HG03342 (cell line): ENCODE results near the gene PRKCQ.
"Not testable (repeated sequence)": the region's sequence is repeated elsewhere in the genome, so short reads cannot be mapped to it uniquely, and the experiment has no call there.

Experiments used
- ATAC-seq: cut with Tn5 transposase; IDR thresholded peaks from one replicate; pipeline ENCODE4 v1.9.1; 2021; ENCODE audit warnings: mild to moderate bottlenecking, moderate library complexity; ENCODE audit not compliant: unreplicated experiment

The PRKCQ gene

DNA sequence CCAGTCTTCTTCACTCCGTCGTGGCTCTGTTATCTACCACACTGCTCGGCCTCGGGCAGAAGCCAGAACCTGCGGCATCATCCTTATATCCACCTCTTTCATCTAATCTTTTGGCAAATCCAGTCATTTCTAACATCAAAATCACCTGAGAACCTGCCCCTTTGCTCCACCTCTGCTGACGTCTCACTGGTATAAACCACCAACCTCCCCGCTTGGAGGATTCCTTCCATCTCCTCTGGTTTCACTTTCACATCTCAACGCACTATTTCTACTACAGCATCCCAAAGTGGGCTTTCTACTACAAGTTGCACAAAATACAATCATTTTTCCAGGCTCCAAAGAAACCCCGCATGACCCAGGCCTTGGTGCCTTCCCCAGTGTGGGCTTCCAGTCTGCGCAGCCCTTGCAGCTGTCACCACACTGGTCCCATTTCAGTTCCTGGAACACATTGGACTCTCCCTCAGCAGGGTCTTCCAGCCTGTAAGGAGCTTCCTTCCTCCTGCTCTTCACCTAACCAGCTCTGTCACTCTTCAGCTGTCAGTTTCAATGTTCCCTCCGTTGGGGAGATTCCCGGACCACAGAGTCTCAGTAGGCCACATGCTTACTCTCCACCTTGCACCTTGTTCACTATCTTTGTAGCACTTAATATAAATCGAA lies 85.0 kb downstream of the PRKCQ start:
- no peak for ATAC-seq

DNA sequence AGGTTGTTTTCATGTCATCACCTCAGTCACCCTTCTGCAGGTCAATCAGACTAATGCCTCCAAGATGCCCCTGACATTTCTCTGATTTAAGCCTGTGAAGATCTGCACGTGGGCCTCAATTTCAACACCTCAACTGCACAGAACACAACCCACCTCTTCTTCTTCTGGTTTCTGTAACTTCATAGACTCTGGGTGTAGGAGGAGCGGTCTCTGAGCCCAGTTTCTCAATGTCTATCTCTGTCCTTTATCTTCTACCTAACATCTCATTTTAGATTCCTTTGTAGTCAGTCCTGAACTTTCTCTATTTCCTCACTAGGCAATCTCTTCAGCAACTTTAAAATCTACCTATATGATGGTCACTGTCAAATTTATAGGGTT lies 85.6 kb downstream of the PRKCQ start:
- ATAC-seq, result no peak

DNA sequence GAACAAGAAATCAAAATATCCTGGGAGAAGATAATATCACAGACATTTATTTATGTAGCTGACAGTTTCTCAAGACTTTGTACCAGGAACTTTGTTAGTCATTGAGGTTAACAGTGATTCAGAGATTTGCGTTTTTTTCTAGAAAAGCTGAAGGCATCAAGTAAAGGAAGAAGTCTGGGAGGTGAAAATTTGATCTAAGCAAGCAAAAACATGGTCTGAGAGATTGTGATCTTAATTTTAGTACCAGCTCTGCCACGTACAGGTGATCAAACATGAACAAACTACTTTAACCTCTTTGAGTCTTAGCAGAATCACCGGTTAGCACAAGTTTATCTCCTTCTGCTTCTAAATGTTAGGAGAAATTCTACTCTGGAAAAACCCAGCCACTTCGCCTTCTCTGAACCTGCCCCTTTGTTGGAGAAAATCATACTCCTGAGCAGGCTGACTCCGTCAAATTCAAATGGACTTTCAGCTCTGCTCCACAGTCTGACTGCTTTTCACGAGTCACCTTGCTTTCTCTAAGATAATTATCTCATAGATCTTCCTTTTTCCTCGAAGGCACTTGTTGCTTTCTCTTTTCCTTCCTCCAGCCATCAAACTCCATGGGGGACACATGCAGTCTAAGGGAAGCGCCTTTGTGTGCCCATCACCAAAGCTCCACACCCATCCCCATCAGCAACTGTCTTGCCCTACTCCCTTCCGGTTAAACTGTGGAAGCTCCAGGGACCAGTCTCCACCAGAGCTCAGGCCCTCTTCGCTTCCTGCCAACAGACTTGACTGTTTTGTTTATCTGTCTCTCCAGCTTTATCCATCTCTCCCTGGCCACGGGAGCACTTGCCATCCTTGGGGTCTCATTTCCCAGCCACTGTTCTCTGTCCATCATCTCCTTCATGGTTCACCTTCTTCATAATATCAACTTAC lies 86.3 kb downstream of the PRKCQ start:
- no peak for ATAC-seq

DNA sequence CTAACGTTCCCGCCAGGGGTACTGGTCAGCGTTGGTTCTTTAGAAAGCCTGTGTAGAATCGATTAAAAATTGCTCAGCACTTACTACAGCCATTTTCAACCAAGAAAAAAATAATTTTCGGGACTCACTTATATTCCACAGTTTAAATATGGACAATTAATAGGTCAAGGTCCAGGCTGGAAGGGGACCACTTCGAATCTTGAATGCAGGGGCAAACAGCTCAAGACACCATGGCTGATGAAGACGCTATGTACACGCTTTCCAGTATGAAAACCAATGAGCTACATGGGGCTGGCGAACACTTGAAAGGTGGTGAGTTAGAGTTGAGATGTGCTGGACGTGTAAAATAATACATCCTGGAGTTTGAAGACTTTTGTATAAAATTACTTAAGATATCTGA lies 87.2 kb downstream of the PRKCQ start:
- ATAC-seq, result no peak

DNA sequence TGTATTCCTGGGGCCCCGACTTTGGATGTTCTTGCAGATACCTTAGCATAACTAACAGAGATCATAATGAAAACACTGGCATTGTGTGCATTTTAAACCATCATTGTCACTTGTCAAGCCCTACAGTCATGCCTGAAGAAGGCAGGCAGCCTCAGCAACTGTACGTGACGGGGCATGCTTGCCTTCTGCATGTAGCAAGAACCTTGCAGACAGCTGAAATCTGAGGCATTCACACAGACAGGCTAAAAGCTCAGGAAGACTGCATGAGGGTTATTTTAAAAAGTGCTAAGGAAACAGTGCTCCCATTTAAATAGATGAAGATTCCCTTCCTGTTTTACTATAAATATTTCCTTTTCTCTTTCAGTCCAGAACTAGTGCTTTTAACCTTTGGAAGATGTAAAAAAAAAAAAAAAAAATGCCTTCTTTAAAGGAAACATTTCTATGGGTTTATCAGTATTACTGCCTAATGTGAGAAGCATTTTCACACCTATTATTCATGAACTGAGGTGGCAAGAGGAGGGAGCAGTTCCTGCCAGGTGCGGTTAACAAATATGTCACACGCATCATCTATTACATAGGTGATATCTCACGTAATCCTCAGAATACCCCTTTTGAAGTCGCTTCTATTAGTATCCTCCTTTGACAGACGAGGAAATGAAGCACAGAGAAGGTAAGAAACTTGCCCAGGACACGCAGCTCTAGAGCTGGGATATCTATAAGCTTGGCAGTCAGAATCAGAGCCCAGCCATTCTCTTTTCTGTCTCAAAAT lies 88.1 kb downstream of the PRKCQ start:
- ATAC-seq, result no peak

DNA sequence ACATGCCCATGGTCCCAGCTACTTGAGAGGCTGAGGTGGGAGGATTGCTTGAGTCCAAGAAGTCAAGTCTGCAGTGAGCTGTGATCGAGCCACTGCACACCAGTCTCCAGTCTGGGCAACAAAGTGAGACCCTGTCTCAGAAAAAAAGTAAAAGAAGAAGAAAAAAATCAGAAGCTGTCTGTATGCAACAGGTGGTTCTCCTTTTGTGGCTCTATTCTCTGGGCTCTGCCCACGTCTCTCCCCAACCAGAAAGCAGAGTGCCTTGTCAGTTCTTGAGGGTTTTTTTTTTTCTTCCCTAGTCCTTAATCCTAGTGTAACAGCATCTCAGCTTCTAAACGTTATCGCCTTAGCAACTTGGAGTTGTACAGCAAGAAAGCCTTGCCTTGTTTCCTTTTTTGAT lies 89.5 kb downstream of the PRKCQ start:
- ATAC-seq, result no peak

DNA sequence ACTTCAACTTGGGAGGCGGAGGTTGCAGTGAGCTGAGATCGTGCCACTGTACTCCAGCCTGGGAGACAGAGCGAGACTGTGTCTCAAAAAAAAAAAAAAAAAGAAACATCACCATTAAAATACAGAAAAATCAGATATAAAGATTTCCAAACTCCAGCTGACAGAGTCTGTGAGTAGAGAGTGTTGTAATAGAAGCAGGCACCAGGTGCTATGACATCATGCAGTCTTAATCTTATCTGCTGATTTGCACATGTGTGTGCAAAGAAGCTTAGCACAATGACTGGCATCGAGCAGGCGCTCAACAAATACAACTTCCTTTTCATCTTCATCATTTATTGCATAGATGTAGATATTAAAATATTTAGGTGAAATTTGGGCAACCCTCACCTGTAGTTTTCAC lies 92.2 kb downstream of the PRKCQ start:
- ATAC-seq, result no peak

DNA sequence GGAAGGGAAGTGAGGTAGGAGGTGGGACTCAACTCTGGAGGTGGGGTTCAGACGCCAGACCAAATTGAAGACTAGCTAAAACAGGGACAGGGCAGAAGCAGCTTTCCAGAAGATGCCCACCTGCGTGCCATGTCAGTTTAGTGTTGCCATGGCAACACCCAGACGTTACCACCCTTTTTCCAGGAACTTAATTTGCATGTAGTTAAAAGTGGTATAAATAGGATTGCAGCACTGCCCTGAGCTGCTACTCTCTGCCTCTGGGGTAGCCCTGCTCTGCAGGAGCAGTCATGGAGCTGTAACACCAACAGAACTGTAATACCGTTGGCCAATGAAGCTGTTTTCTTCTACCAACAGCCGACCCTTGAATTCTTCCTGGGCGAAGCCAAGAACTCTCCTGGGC lies 93.8 kb downstream of the PRKCQ start:
- ATAC-seq, result no peak

DNA sequence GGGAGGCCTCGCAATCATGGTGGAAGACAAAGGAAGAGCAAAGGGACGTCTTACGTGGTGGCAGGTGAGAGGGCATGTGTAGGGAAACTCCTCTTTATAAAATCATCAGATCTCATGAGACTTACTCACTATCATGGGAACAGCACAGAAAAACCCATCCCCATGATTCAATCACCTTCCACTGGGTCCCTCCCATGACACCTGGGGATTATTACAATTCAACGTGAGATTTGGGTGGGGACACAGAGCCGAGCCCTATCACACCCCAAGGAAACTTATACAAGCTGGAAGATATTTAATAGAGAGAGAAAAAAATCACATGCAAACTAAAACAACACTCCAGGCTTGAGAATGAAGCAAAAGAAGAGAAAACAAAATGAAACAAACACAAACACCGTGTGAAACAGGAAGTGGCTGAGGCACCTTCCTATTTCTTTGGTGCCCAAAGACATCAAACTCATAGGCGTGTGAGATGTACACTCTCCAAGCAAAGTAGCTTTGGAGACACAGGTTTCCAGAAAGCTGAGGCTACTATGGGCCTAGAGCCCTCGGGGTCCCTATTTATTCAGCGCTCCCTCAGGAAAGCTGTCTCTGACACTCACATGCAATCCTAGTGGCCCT lies 97.2 kb downstream of the PRKCQ start:
- no peak for ATAC-seq

DNA sequence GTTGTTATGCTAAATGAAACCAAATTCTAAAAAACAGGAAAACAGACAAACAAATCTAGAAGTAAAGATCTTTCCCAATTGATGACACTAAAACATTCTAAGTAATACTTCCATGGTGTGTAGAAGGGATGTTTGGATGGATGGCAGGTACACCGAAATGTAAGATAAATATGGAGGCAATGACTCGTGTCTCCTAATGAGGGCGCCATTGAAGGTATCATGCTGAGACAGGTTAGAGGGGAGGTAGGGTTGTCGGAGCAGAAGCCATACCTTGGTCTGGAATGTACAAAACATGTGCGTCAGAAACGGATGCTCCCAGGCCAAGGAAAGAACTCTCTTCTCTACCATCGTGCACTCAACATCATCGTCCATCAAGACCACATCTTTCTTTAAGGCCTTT lies 101.4 kb downstream of the PRKCQ start:
- ATAC-seq, result no peak

DNA sequence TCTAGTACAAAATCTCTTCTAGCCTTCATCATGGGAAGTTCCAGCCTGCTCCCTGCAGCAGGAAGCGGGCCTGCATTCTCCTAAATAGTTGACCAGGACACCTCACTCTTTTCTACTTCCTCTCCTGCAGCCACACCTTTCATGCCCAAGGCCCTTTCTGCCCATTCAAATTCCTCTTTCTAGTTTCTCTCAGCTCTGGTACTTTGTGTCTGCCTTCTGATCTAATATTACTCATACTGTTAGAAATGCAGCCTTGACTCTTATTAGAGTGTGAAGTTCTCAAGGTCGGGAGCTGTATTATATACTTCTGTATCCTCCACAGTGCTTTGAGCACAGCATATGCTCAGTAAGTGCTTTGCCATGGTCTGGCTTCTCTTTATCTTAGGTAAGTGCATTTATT lies 103.1 kb downstream of the PRKCQ start:
- no peak for ATAC-seq

DNA sequence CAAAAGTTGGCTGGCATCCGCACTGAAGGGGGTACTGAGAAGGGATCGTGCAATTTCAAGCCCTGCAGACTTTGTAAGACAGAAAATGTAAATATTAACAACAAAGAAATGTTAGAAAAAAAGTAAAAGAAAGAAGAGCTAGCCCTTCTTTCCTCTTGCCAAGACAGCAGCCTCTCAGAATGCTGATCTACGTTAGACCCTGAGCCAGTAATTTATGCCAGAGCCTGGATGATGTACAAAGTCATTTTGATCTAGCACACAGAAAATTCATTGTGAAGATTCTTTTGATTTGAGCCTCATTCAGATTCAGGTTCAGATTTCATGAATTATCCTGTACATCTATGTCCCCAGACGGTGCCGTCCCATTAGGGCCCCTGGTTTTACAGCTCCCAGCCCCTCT lies 105.2 kb downstream of the PRKCQ start:
- no peak for ATAC-seq

DNA sequence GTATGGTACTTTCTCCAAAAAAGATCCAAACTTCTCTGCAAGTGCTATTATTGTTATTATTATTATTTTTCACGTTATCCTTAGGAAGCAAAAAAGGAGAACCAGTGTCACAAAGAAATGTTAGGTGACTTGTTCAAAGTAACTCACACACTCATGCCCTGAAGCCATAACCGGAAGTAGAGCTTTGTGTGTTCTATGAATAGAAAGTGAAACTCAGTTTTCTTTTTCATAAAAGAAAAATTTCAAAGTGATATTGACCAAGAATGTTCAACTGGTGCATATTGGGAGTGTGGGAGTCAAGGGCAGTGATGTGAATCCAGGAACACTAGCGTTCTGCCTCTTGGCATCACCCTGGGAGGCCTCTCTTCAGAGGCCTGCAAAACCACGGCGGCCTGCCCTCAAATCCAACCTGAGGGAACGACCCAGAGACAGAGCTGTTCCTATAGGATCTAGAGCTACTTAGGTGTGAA lies 106.1 kb downstream of the PRKCQ start:
- peak; percentile 80 for ATAC-seq

DNA sequence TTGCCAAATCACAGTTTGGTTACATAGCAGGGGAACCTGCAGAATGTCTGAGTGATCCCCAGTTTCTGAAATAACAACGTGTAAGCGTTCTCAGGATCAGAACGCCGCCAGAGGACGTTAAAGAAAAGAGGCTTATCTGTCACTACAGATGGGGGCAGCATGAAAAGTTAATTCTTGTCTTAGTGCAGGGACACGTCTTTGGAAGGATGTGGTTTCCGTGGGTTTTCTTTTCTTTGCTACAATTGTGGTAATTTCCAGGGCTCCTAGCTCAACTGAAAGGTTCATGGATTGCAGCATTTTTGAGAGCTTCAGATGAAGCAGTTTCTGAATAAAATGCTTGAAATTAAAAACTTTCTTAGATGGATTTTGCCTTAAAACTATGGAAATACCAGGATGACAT lies 106.6 kb downstream of the PRKCQ start:
- no peak for ATAC-seq

DNA sequence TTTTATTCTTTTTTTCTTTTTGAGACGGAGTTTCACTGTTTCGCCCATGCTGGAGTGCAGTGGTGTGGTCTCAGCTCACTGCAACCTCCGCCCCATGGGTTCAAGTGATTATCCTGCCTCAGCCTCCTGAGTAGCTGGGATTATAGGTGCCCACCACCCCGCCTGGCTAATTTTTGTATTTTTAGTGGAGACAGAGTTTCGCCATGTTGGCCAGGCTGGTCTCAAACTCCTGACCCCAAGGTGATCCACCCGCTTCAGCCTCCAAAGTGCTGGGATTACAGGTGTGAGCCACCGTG lies 107.4 kb downstream of the PRKCQ start:
- not testable (repeated sequence) for ATAC-seq

DNA sequence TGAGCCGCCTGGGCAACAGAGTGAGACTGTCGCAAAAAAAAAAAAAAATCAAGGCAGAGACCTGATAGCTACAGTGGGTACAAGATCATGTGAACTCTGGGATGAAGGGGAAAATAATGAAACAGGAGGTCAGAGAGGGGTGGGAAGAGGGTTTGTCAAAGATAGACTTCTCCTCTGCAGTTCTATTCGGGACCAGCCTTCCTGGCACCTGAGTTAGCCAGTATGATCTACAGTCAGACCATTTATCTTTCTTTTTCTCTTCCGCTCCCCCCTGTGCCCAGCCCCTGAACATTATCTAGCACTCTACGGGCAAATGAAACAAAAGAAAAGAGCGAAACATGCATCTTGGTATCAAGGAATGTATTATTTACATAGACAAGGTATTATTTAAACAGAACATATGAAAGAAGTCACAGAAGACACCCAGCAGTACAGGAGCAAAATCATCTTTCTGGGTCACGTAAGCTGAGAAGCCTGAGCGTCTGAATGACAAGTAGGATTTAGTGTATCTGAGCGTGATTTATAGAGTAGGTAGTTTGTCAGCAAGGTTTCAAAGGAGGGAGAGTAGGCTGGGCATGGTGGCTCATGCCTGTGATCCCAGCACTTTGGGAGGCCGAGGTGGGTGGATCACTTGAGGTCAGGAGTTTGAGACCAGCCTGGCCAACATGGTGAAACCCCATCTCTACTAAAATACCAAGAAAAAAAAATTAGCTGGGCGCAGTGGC lies 109.0 kb downstream of the PRKCQ start:
- ATAC-seq, result no peak

DNA sequence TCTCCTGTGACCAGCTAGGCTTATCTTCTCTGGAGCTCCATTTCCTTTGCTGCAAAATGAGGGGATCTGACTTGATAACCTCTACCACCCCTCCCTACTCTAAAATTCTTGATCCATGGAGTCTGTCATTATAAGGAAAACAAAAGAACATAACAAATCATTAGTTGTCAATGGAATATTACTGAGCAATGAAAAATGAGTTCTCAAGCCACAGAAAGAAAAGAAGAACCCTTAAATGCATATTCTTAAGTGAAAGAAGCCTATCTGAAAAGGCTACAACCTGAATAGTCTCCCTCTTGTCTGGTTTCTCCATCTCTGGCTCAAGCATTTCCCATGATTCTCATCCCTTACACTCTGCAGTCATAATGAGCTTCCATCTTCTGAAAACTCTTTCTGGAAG lies 110.4 kb downstream of the PRKCQ start:
- ATAC-seq, result no peak

DNA sequence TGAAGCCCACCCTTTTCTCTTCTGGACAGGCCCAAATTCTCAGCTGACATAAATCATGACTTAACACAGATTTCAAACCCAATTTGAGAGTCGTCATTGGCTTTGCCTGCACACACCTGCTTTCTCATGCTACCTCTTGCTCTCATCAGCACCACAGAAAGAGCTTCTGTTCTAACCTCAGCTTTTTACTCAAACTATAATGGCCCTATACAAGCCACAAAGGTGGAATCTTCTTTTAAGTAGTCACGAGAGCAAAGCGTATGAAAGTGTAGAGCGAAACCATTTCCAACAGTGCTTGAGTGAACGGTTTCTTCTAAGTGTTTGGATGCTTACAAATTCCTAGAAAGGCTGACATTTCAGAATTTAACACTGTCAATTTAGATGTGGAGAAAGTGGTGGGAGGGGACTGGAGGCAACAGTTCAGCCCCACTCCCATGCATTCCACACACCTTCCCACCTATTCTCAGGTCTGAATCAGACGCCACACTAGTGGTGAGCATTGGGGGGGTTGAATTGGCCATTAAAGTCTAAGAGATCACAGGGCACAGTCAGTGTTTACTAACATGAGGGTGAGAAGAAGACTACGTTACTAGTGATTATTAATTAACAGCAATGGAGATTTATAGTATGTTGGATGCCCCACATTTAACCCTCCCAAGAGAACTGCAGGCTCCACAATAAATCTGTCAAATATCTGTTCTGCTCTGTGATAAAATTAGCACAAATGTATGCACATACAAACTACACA lies 114.0 kb downstream of the PRKCQ start:
- no peak for ATAC-seq

DNA sequence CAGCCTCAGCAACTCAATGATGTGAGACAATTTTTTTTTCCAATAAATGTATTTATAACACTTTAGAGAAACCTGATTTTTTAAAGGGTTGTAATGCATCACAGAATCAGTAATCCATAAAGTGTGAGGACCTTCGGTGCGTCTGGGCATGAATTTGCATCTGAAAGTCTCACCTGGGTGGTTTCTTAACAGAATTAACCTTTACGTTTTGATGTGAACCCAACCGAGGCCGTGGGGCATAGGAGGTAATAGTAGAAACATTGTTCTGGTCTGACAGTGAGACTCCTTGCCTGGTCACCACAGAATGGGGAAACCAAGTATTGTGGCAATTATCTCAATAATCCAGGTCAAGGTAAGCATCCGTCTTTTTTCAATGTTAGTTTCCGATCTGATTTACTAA lies 114.6 kb downstream of the PRKCQ start:
- ATAC-seq, result no peak

DNA sequence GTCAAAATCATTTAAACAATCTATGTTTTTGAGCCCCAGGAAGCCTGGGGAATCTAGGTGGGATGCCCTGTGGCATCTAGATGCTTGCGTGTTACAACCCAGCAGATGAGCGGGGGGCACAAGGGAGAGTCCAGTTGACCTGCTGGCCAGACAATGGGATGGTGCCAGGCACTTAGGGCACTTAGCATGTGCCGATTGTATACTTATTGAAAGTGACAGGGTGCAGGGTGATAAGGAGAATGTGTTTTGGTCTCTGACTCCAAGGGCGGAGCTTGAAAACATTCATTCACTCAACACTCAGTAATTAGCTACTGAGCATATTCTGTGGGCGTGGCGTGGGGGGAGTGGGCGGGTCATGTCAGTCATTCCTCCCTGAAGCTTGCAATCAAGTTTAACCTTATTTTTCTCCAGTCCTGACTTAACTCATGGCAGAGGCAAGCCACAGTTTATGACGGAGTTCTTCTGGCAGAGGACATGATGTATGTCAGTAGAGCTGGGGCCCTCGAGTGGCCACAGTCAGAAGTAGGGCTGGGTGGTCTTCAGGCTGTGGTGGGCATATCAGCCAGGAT lies 115.1 kb downstream of the PRKCQ start:
- no peak for ATAC-seq
